Endothelial cell of umbilical vein (primary cell): ENCODE data around the gene LRRC61. TPM values are rescaled to one million over a fixed set of nuclear protein-coding genes. Genes with fewer than 3 reads are reported as not detected.

ENCODE experiments used
- BruUV-seq: library from RNA; stranded (reverse); fragments of 400-500 nt; replicated peaks from 2 replicates; lab custom pipeline; 2021; lab: Mats Ljungman, UMichigan
- CTCF ChIA-PET: fragments of 300-600, 350-600 bp; sonication (Branson Sonifier 250); formaldehyde crosslinking; loops from one replicate; lab custom pipeline; 2021; ENCODE audit warnings: antibody characterized with exemption, inconsistent platforms; lab: Charles Lee
- POLR2A ChIA-PET: fragments of 300-600, 350-600 bp; sonication (Branson Sonifier 250); formaldehyde crosslinking; loops from one replicate; lab custom pipeline; 2021; ENCODE audit warnings: antibody characterized with exemption, inconsistent platforms; lab: Charles Lee
- DNase-seq: peaks from one replicate; pipeline ENCODE4 v3.0.0-alpha.2; 2011; ENCODE audit warnings: low read depth, low spot score
- FAIRE-seq: peaks from 2 replicates; lab custom pipeline; 2011; peaks lifted over from hg19 to GRCh38; lab: Jason Lieb, UNC
- H2AFZ ChIP-seq: 2 replicates; pipeline ENCODE4 v1.6.0; 2012; ENCODE audit warnings: low read depth, low read length, control low read depth, inconsistent platforms
- H3K27ac ChIP-seq: 2 replicates; pipeline ENCODE4 v1.5.1; 2011; ENCODE audit warnings: low read depth, mild to moderate bottlenecking, control low read depth, low read length, moderate library complexity; ENCODE audit not compliant: insufficient read depth
- H3K27me3 ChIP-seq, 2 experiments: 2 replicates each; pipeline versions ENCODE4 v1.6.0 to v1.6.1; 2011; ENCODE audit warnings: low read length in 2 of 2, mixed read lengths in 1 of 2; ENCODE audit not compliant: control insufficient read depth in 2 of 2, insufficient read depth in 2 of 2
- H3K36me3 ChIP-seq, 2 experiments: 2 replicates in 1 of 2; 3 replicates in 1 of 2; pipeline ENCODE4 v1.5.1; 2011; ENCODE audit warnings: low read length in 2 of 2, mild to moderate bottlenecking in 1 of 2, moderate library complexity in 1 of 2; ENCODE audit not compliant: control insufficient read depth in 2 of 2, insufficient read depth in 2 of 2; ENCODE audit errors: extremely low read depth in 1 of 2
- H3K4me1 ChIP-seq: 3 replicates; pipeline ENCODE4 v1.5.1; 2011; ENCODE audit warnings: mild to moderate bottlenecking, low read length; ENCODE audit not compliant: control insufficient read depth, insufficient read depth; ENCODE audit errors: extremely low read depth
- H3K4me2 ChIP-seq: 2 replicates; pipeline ENCODE4 v1.6.1; 2011; ENCODE audit warnings: low read length, control low read depth, mixed read lengths; ENCODE audit not compliant: insufficient read depth
- H3K4me3 ChIP-seq, 3 experiments: fragments of 200-600 bp in 1 of 3; sonication (generic), shearing (Covaris generic) in 1 of 3; replicated peaks in 1 of 3; 2 replicates each; pipeline ENCODE4 v1.5.1; 2011 to 2016; ENCODE audit warnings: control low read depth in 3 of 3, low read length in 3 of 3, mild to moderate bottlenecking in 2 of 3, inconsistent platforms in 1 of 3, low read depth in 1 of 3, moderate library complexity in 1 of 3; ENCODE audit not compliant: insufficient read depth in 1 of 3
- H3K79me2 ChIP-seq: 2 replicates; pipeline ENCODE4 v1.6.0; 2012; ENCODE audit warnings: low read length, inconsistent platforms; ENCODE audit not compliant: control insufficient read depth, insufficient read depth
- H3K9ac ChIP-seq: replicated peaks from 2 replicates; pipeline ENCODE3; 2011; ENCODE audit warnings: low read length, control low read depth; ENCODE audit not compliant: insufficient read depth; ENCODE audit errors: extremely low read depth
- H3K9me1 ChIP-seq: replicated peaks from 3 replicates; pipeline ENCODE4 v1.6.0; 2011; ENCODE audit warnings: mild to moderate bottlenecking, low read length; ENCODE audit not compliant: control insufficient read depth, insufficient read depth; ENCODE audit errors: extremely low read depth
- H3K9me3 ChIP-seq: replicated peaks from 2 replicates; pipeline ENCODE4 v1.5.1; 2012; ENCODE audit warnings: low read length, inconsistent platforms; ENCODE audit not compliant: control insufficient read depth, insufficient read depth
- H4K20me1 ChIP-seq: replicated peaks from 2 replicates; pipeline ENCODE3; 2011; ENCODE audit warnings: mild to moderate bottlenecking, low read length; ENCODE audit not compliant: control insufficient read depth, insufficient read depth; ENCODE audit errors: extremely low read depth
- CTCF ChIP-seq, 2 donors: IDR thresholded peaks; 1 replicate in 1 of 2; 2 replicates in 1 of 2; pipeline ENCODE4 v1.5.1; 2011; ENCODE audit warnings: low read length in 2 of 2, mild to moderate bottlenecking in 2 of 2, moderate library complexity in 2 of 2, control low read depth in 1 of 2, inconsistent platforms in 1 of 2, low read depth in 1 of 2; ENCODE audit not compliant: insufficient read depth in 1 of 2; ENCODE audit errors: extremely low read depth in 1 of 2
- EZH2 ChIP-seq: IDR thresholded peaks from 2 replicates; pipeline ENCODE4 v1.6.1; 2012; ENCODE audit warnings: borderline replicate concordance, low read depth, mild to moderate bottlenecking, moderate library complexity, low read length, inconsistent platforms; ENCODE audit not compliant: severe bottlenecking
- FOS ChIP-seq: IDR thresholded peaks from 2 replicates; pipeline ENCODE4 v1.6.1; 2011; ENCODE audit warnings: mild to moderate bottlenecking, low read length, moderate library complexity, borderline replicate concordance; ENCODE audit not compliant: insufficient read depth
- GATA2 ChIP-seq: IDR thresholded peaks from 2 replicates; pipeline ENCODE4 v1.7.0; 2011; ENCODE audit warnings: low read depth, mild to moderate bottlenecking, moderate library complexity, mixed read lengths, low read length; ENCODE audit not compliant: insufficient read length, insufficient read depth
- JUN ChIP-seq: IDR thresholded peaks from 2 replicates; pipeline ENCODE4 v1.6.1; 2011; ENCODE audit warnings: borderline replicate concordance, low read depth; ENCODE audit not compliant: insufficient read length, insufficient read depth
- MAX ChIP-seq: IDR thresholded peaks from 2 replicates; pipeline ENCODE4 v1.6.1; 2011; ENCODE audit not compliant: insufficient read depth, insufficient read length
- MYC ChIP-seq: IDR thresholded peaks from one replicate; pipeline ENCODE4 v1.6.1; 2011; ENCODE audit warnings: mild to moderate bottlenecking, low read depth, low read length
- POLR2A ChIP-seq: IDR thresholded peaks from 2 replicates; pipeline ENCODE4 v1.6.1; 2012; ENCODE audit warnings: low read depth, mild to moderate bottlenecking, control low read depth, low read length
- POLR2AphosphoS5 ChIP-seq: IDR thresholded peaks from 2 replicates; pipeline ENCODE4 v1.6.1; 2012; ENCODE audit warnings: low read depth, mild to moderate bottlenecking, control low read depth, low read length, moderate library complexity; ENCODE audit not compliant: insufficient read depth
- dilution Hi-C: fragments of 300-500 bp; cut with MboI; formaldehyde crosslinking; loops from one replicate; pipeline ENCODE4 v1.15.0; 2019; ENCODE audit warnings: low sequenced_read_pairs; ENCODE audit not compliant: extremely low pct_ligation_motif_present
- intact Hi-C: fragments of 100-400 bp; cut with micrococcal nuclease; formaldehyde crosslinking; loops from one replicate; pipeline ENCODE4 v1.10.0; 2022
- polyA plus RNA-seq, 4 experiments: library from polyadenylated mRNA; depleted of rRNA in 3 of 4; stranded (reverse) in 3 of 4; unstranded in 1 of 4; fragments of >200 nt; gene quantifications; 2 replicates each; pipeline versions ENCODE4 v1.2.1 to v1.2.3, GENCODE V29; 2011 to 2012; ENCODE audit warnings: missing spikeins in 1 of 4
- total RNA-seq: library from RNA; stranded (reverse); gene quantifications from 2 replicates; pipeline ENCODE4 v1.2.3, GENCODE V29; 2021

LRRC61 gene
- total and polyA plus RNA-seq, 2 donors (not counting 3 experiments of a cell fraction or from before 2014, with no cell fraction given): 0.72 TPM; not detected in 1

- H3K36me3 ChIP-seq: no peaks in the 10 kb centered on the region
- no peaks in the 10 kb centered on the region for H3K4me1 ChIP-seq
- intact Hi-C loops: no loop called here
- no TSS peak for BruUV-seq
- no peak overlapping the region for H3K9ac ChIP-seq
- H3K4me3 ChIP-seq: no peak overlapping the region
- ChIA-PET POLR2A (no interaction called here), CTCF (interaction anchor here (0.6 kb wide), 1 partner anchor 417 kb away, joined by 3 read pairs; no protein-coding TSS in a partner anchor)
- H3K27ac ChIP-seq: no peak overlapping the region
- H3K27me3 ChIP-seq: peaks cover 23 to 30% of the 10 kb centered on the region in 2 experiments
- no peak overlapping the region for H2AFZ ChIP-seq
- H3K9me3 ChIP-seq: no peaks in the 10 kb centered on the region
- no peak for DNase-seq
- no peaks in the 10 kb centered on the region for H4K20me1 ChIP-seq
- no peak for FAIRE-seq
- TF ChIP-seq CTCF (IDR thresholded peaks at IDR 0.05; ENCODE audit: extremely low read depth in 1 of 2, insufficient read depth in 1 of 2, low read depth in 1 of 2, low read length in 2 of 2): no peak
- no peaks in the 10 kb centered on the region for H3K79me2 ChIP-seq
- no peaks in the 10 kb centered on the region for H3K9me1 ChIP-seq
- dilution Hi-C loops: no loop called here
- no peak overlapping the region for H3K4me2 ChIP-seq
Measured at GRCh38 chr7:150338166-150338829, 15.1 kb downstream of the LRRC61 start.

- Histone ChIP-seq H4K20me1 (no peaks in the 10 kb centered on the region), H3K9me1 (no peaks in the 10 kb centered on the region), H3K79me2 (no peaks in the 10 kb centered on the region), H3K9me3 (no peaks in the 10 kb centered on the region), H3K36me3 (no peaks in the 10 kb centered on the region), H3K27me3 (peaks cover 28 to 35% of the 10 kb centered on the region in 2 experiments), H3K4me1 (no peaks in the 10 kb centered on the region), H3K4me3 (no peak overlapping the region), H3K9ac (no peak overlapping the region), H3K27ac (no peak overlapping the region), H2AFZ (no peak overlapping the region), H3K4me2 (no peak overlapping the region)
- no peak for FAIRE-seq
- CTCF ChIA-PET: no interaction called here
- BruUV-seq: no TSS peak
- no peak for TF ChIP-seq CTCF (IDR thresholded peaks at IDR 0.05; ENCODE audit: extremely low read depth in 1 of 2, insufficient read depth in 1 of 2, low read depth in 1 of 2, low read length in 2 of 2)
- TF ChIP-seq POLR2A: no peak
- no peak for TF ChIP-seq GATA2
- TF ChIP-seq MAX: no peak
- TF ChIP-seq FOS: no peak
- no peak for TF ChIP-seq JUN
- TF ChIP-seq EZH2: no peak
- no peak for TF ChIP-seq POLR2AphosphoS5
- no peak for TF ChIP-seq MYC
- intact Hi-C loops: no loop called here
- dilution Hi-C loops: no loop called here
- POLR2A ChIA-PET: no interaction called here
- DNase-seq: no peak
Measured at GRCh38 chr7:150339409-150339809, 16.3 kb downstream of the LRRC61 start.
